GM15510 (cell line): Measurements from ENCODE around the gene CDCP1.

Experiments
- POLR2A ChIP-seq: IDR thresholded peaks from 3 replicates; pipeline ENCODE4 v1.6.1; 2011; ENCODE audit warnings: borderline replicate concordance; ENCODE audit not compliant: insufficient read length; ENCODE audit errors: extremely low read depth

The CDCP1 gene

GRCh38 chr3:45164056-45164455 lies 17.9 kb upstream of the CDCP1 start:
- TF ChIP-seq POLR2A: no peak

- no peak for TF ChIP-seq POLR2A
Measured at GRCh38 chr3:45163481-45163880, 17.3 kb upstream of the CDCP1 start.

GRCh38 chr3:45154641-45155147 lies 8.5 kb upstream of the CDCP1 start:
- no peak for TF ChIP-seq POLR2A

GRCh38 chr3:45153658-45154437 lies 7.7 kb upstream of the CDCP1 start:
- TF ChIP-seq POLR2A: no peak

GRCh38 chr3:45152307-45152706 lies 6.1 kb upstream of the CDCP1 start:
- TF ChIP-seq POLR2A: no peak

GRCh38 chr3:45151100-45151499 lies 4.9 kb upstream of the CDCP1 start:
- no peak for TF ChIP-seq POLR2A

GRCh38 chr3:45148921-45149320 lies 2.7 kb upstream of the CDCP1 start:
- TF ChIP-seq POLR2A: no peak

GRCh38 chr3:45145223-45145622 lies 955 bp downstream of the CDCP1 start:
- no peak for TF ChIP-seq POLR2A

GRCh38 chr3:45143673-45144671 lies 2.2 kb downstream of the CDCP1 start:
- TF ChIP-seq POLR2A: no peak

GRCh38 chr3:45140141-45140769 lies 5.9 kb downstream of the CDCP1 start:
- no peak for TF ChIP-seq POLR2A

- no peak for TF ChIP-seq POLR2A
Measured at GRCh38 chr3:45139372-45140140, 6.6 kb downstream of the CDCP1 start.

GRCh38 chr3:45137656-45138181 lies 8.5 kb downstream of the CDCP1 start:
- no peak for TF ChIP-seq POLR2A

- no peak for TF ChIP-seq POLR2A
Measured at GRCh38 chr3:45135959-45136358, 10.2 kb downstream of the CDCP1 start.
